Type B pancreatic cell (in vitro differentiated cells): ENCODE results near the gene TPM2. TPM values are rescaled to one million over a fixed set of nuclear protein-coding genes. Genes with fewer than 3 reads are reported as not detected.
"Not testable (repeated sequence)": the region's sequence is repeated elsewhere in the genome, so short reads cannot be mapped to it uniquely, and the experiment has no call there.

Experiments
- DNase-seq: peaks from one replicate; pipeline ENCODE4 v3.0.0; 2021; ENCODE audit warnings: mixed read lengths; ENCODE audit not compliant: unreplicated experiment; ENCODE audit errors: extremely low spot score
- H3K27ac Mint-ChIP-seq: 2 replicates; pipeline ENCODE4 v1.8.0; 2021; ENCODE audit warnings: mild to moderate bottlenecking, mixed read lengths
- H3K27me3 Mint-ChIP-seq: 2 replicates; pipeline ENCODE4 v1.8.0; 2021; ENCODE audit warnings: mixed read lengths
- H3K36me3 Mint-ChIP-seq: 2 replicates; pipeline ENCODE4 v1.8.0; 2021; ENCODE audit warnings: mixed read lengths
- H3K4me1 Mint-ChIP-seq: one replicate; pipeline ENCODE4 v1.8.0; 2021; ENCODE audit warnings: mixed read lengths; ENCODE audit not compliant: unreplicated experiment
- H3K4me3 Mint-ChIP-seq: 2 replicates; pipeline ENCODE4 v1.8.0; 2021; ENCODE audit warnings: mild to moderate bottlenecking, mixed read lengths
- H3K9me3 Mint-ChIP-seq: 2 replicates; pipeline ENCODE4 v1.8.0; 2021; ENCODE audit warnings: mixed read lengths
- CTCF ChIP-seq: fragments of 200-600 bp; sonication (generic); conservative IDR thresholded peaks from 2 replicates; pipeline ENCODE4 v1.5.0; 2021; ENCODE audit warnings: antibody characterized with exemption, mild to moderate bottlenecking
- total RNA-seq: library from RNA; stranded (reverse); gene quantifications from 2 replicates; pipeline ENCODE4 v1.2.1, GENCODE V29; 2021; ENCODE audit warnings: low replicate concordance

TPM2 gene
- total RNA-seq, 1 donor from 2014 or later = 241 TPM

GRCh38 chr9:35649431-35650340 is 40.0 kb downstream of the TPM2 start:
- TF ChIP-seq CTCF = no peak
- H3K27me3 Mint-ChIP-seq = no peaks in the 10 kb centered on the region
- H3K9me3 Mint-ChIP-seq = no peaks in the 10 kb centered on the region
- H3K4me3 Mint-ChIP-seq = no peak overlapping the region
- H3K36me3 Mint-ChIP-seq = no peaks in the 10 kb centered on the region
- H3K27ac Mint-ChIP-seq = no peak overlapping the region
- no peak for DNase-seq
- peaks cover 17% of the 10 kb centered on the region for H3K4me1 Mint-ChIP-seq

- H3K9me3 Mint-ChIP-seq = no peaks in the 10 kb centered on the region
Measured at GRCh38 chr9:35646533-35647265, 43.0 kb downstream of the TPM2 start.

GRCh38 chr9:35646153-35646532 is 43.6 kb downstream of the TPM2 start:
- Mint-ChIP-seq H3K4me3 (peak overlapping the region; percentile 95), H3K36me3 (peaks cover 4% of the 10 kb centered on the region), H3K4me1 (peaks cover 17% of the 10 kb centered on the region), H3K27ac (peak overlapping the region; percentile 98), H3K9me3 (no peaks in the 10 kb centered on the region), H3K27me3 (no peaks in the 10 kb centered on the region)
- no peak for DNase-seq
- TF ChIP-seq CTCF = no peak

More at GRCh38 chr9:35646533-35647265, 43.0 kb downstream of the TPM2 start:
- peak; percentile 95 for DNase-seq
- TF ChIP-seq CTCF = peak; percentile 91
- H3K4me3 Mint-ChIP-seq = peak overlapping the region; percentile 95
- H3K4me1 Mint-ChIP-seq = peaks cover 17% of the 10 kb centered on the region
- H3K36me3 Mint-ChIP-seq = peaks cover under 1% of the 10 kb centered on the region
- H3K27ac Mint-ChIP-seq = peak overlapping the region; percentile 98
- H3K27me3 Mint-ChIP-seq = no peaks in the 10 kb centered on the region

DNA sequence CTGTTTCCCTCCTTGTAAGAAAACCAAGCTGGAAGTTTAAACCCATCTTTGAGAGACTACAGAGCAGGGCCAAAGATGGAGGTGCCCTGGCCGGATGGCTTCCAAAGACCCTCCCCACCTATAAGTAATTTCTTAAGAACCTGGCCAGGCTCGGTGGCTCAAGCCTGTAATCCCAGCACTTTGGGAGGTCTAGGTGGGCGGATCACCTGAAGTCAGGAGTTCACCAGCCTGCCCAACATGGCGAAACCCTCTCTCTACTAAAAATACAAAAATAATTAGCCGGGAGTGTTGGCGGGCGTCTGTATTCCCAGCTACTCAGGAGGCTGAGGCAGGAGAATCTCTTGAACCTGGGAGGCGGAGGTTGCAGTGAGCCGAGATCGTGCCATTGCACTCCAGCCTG is 44.0 kb downstream of the TPM2 start:
- not testable (repeated sequence) for H3K27me3 Mint-ChIP-seq, DNase-seq
- H3K27ac Mint-ChIP-seq = peak overlapping the region; percentile 98

GRCh38 chr9:35643046-35643445 is 46.7 kb downstream of the TPM2 start:
- no peak overlapping the region for H3K4me3 Mint-ChIP-seq

More for the DNA sequence above, 44.0 kb downstream of the TPM2 start:
- H3K9me3 Mint-ChIP-seq, H3K36me3 Mint-ChIP-seq: not testable (repeated sequence)
- Mint-ChIP-seq H3K4me3 (peak overlapping the region; percentile 95), H3K4me1 (peaks cover 17% of the 10 kb centered on the region)

GRCh38 chr9:35641478-35641877 is 48.2 kb downstream of the TPM2 start:
- not testable (repeated sequence) for DNase-seq, H3K27ac Mint-ChIP-seq, H3K4me3 Mint-ChIP-seq, H3K4me1 Mint-ChIP-seq, H3K9me3 Mint-ChIP-seq, H3K27me3 Mint-ChIP-seq
- H3K36me3 Mint-ChIP-seq = peaks cover 10% of the 10 kb centered on the region

More at GRCh38 chr9:35643046-35643445, 46.7 kb downstream of the TPM2 start:
- Mint-ChIP-seq H3K27me3 (no peaks in the 10 kb centered on the region), H3K27ac (no peak overlapping the region), H3K36me3 (peaks cover 7% of the 10 kb centered on the region), H3K4me1 (peaks cover 12% of the 10 kb centered on the region), H3K9me3 (no peaks in the 10 kb centered on the region)
- no peak for DNase-seq
- no peak for TF ChIP-seq CTCF

GRCh38 chr9:35640431-35640830 is 49.3 kb downstream of the TPM2 start:
- H3K4me3 Mint-ChIP-seq, H3K4me1 Mint-ChIP-seq, H3K27ac Mint-ChIP-seq, H3K27me3 Mint-ChIP-seq, H3K9me3 Mint-ChIP-seq, DNase-seq: not testable (repeated sequence)
- peaks cover 10% of the 10 kb centered on the region for H3K36me3 Mint-ChIP-seq
